ENCODE results near the gene MARCHF10.

Gene MARCHF10

GRCh38 chr17:62749926-62750325 lies 58.2 kb downstream of the MARCHF10 start:
- DNase-seq: no peak

DNA sequence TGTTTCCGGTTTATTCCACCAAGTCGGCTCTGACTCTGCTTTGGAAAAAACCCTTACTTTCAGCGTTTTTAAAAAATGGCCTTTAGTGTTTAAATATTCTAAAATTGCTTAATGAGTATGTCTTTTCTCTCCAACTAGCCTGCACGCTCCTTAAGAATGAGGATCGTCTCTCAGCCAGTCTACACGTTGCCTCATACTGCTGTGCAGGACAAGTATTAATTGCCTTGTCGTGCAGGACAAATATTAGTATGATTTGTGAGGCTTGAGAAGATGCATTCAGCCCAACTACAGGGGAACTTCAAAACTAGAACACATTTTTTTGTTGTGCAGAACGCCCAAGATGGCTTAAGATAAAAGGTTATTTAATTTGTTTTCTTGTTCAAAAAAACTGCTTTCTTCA lies 61.2 kb downstream of the MARCHF10 start:
- DNase-seq: no peak

- no peak for DNase-seq
Measured at GRCh38 chr17:62745806-62746205, 62.3 kb downstream of the MARCHF10 start.

GRCh38 chr17:62744259-62744658 lies 63.9 kb downstream of the MARCHF10 start:
- no peak for DNase-seq

GRCh38 chr17:62741290-62741689 lies 66.8 kb downstream of the MARCHF10 start:
- no peak for DNase-seq

DNA sequence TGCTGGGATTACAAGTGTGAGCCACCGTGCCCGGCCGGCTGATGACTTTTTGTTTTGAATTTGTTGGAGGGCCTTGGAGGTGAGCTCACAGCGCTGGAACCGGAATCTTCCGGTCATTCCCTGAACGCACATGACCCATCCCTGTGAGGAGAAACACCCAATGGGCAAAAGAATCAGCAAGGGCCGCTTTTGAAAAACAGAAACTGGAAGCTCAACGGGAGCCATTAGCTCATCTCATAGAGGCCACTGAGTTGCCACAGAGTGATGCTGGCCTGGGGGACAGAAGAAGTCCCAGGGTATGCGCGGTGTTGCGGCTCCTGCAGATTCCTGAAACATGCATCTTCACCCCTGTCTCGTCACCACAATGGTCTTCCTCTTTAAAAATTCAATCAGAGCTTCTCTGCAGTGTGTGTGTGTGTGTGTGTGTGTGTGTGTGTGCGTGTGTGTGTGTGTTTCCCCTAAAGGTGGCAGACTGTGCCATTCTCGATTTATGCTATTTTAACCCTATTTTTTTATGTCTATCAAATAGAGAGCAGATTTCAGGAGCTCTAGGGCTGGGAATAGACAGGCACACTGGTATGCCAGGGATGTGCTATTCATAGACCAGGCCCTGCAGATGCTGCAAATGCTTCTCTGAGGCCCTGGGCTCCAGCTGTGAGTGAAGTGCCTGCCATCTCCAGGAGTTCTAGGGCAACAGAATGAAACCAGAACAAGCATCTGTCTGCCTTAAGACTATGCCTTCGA lies 68.3 kb downstream of the MARCHF10 start:
- no peak for DNase-seq

GRCh38 chr17:62738281-62738680 lies 69.8 kb downstream of the MARCHF10 start:
- no peak for DNase-seq

DNA sequence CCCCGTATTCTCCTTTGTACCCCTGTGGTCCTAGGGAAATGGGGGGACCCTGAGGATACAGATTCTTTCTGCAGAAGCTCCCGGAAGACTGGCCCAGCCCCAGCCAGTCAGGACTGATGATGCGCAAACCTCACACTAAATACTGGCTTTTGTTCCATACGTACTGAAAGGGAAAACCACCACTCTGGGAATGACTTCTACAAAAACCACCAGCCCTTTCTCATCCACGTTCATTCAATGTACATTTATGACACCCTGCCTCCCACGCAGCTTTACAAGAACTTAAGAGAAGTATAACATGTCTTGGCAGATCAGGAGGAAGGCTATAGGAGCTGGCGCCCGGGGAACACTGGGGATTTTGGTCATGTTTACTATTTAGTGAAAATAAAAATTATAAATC lies 70.6 kb downstream of the MARCHF10 start:
- DNase-seq: no peak

- DNase-seq: no peak
Measured at GRCh38 chr17:62735044-62735651, 73.0 kb downstream of the MARCHF10 start.

DNA sequence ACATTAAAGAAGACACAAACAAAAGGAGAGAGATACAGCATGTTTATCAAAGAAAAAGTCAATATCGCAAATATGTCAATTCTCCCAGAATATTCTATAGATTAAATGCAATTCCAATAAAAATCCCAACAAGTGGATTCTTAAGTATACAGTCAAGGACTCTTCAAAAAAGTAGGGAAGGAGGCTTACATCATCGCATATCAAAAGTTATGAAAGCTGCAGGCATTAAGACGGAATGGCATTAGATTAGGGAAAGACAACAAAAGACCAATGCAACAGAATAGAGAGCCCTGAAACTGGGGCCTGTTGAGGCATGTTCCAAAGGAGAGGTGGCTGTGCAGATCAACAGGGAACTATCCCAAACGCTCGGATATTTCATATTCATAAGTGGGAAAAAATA lies 76.0 kb downstream of the MARCHF10 start:
- DNase-seq: no peak

DNA sequence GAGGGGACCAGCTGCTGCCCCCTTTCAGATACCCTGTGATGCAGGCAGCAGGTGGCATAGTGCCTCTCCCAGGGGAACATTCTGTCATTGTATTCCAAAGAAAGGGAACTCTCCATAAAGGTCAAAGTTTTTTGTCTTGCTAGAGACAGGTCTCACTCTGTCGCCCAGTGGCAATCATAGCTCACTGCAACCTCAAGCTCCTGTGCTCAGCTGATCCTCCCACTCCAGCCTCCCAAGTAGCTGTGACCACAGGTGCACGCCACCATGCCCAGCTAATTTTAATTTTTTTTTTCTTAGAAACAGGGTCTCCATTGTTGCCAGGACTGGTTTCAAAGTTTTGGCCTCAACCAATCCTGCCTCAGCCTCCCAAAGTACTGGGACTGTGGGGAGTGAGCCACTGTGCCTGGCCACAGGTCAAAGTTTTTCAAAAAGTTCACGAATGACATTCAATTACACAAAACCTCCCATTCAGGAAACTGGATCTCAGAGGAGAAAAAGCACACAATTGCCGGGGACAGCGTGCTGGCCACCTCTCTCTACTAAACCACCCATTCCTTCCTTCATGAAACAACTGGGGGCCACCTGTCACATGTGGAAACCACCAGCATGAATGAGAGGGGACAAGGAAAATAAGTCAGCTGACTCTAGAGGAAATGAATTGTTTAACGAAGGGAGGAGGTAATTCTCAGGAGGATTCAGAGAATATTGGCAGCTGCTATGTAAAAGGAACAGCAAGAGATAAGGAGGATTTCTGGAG lies 80.0 kb downstream of the MARCHF10 start:
- no peak for DNase-seq

DNA sequence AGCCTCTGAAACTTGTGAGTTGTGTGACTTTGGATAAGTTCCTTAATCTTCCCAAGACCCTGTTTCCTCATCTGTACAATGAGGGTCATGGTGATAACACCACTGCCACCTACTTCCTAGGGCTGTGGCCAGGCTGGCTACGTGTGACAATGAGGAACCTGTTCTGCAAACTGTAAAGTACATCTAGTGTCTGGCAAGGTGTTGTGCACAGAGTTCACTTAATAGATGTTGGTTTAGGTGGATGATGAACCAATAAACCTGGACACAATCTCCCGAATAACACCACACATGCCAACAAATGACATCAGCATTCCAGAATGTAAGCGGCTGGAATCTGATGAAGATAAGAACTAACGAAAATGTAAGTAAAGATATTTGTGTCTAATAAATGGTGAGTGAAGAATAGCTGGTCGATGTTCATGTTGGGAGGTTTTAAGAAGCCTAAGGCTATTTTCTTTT lies 82.3 kb downstream of the MARCHF10 start:
- DNase-seq: no peak

GRCh38 chr17:62724398-62725146 lies 83.5 kb downstream of the MARCHF10 start:
- DNase-seq: peak; percentile 44

DNA sequence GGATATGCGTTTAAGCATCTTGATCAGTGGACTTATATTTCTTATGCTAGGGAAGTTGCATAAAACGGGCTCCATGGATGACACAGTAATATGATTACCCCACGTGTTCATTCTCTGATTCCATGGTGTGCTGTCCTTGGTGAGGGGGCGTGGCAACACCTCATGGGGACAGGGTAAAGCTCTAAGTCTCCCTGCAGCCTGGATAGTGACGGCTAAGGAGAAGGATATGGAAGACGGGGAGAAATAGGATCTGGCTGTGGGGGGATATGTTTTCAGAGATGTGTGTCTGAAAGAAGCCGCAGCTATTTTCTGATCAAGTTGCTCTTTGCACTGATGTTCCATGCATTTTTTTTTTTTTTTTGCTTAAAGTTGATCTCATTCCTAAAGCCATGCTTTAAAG lies 84.3 kb downstream of the MARCHF10 start:
- no peak for DNase-seq

DNA sequence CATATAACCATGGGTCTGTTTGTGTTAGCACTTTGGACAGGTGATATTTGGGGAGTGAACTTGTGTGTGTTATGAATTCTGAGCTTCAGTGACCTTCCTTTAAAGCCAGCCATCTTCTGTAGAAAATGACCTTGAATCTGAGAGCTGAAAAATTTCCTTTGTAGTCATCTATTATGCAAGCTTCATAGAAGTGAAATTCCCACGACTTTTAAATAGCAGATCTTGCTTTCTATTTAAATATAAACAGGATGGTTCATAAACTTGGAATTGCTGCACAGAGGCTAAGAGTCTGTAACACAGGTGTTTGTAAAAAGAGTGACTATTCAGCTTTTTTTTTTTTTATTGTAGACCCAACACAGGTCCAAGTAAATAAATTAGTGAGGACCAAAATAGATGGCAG lies 85.5 kb downstream of the MARCHF10 start:
- no peak for DNase-seq

GRCh38 chr17:62720126-62720850 lies 87.8 kb downstream of the MARCHF10 start:
- no peak for DNase-seq

- no peak for DNase-seq
Measured at GRCh38 chr17:62719586-62719985, 88.5 kb downstream of the MARCHF10 start.

DNA sequence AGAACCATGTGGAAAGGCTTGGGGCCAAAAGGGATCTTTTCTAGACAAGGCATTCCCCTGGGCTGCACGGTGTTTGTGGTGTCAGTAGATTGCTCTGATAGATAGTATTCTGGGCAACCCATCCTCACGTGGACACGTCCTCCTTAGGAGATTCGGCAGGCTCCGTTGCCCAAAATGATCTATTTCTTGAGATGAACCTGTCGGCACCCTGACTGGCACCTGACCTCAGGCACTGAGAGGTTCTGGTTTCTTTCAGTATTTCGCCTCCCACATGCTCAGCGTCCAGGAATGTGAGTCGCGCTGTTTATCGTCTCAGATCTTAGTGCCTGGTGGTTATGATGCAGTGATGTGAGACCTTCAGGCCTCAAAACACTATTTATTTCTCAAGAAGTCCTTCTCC lies 89.7 kb downstream of the MARCHF10 start:
- DNase-seq: no peak

GRCh38 chr17:62717889-62718288 lies 90.2 kb downstream of the MARCHF10 start:
- no peak for DNase-seq

GRCh38 chr17:62717589-62717855 lies 90.6 kb downstream of the MARCHF10 start:
- DNase-seq: no peak

- no peak for DNase-seq
Measured at GRCh38 chr17:62716834-62717588, 91.1 kb downstream of the MARCHF10 start.

DNA sequence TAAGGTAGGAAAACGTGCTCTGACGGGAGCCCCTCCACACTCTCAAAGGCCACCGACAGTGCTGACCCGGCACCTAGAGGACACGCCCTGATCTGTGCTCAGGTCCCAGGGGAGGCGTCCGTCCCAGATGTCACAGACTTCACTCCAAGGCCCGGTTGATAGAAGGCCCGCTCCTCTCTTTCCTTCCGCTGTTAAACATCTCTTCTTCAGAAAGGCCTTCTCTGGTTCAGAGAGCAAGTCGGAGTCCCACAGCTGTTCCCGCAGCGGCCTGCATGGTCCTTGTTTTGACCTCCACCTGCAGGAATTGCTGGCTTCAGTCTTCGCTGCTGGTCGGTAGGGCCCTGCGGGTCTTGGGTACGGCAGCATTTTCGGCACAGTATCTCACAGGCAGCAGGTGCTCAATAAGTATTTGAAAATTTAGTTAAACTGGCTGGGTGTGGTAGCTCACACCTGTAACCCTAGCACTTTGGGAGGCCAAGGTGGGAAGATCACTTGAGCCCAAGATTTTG lies 92.2 kb downstream of the MARCHF10 start:
- DNase-seq: no peak

Data from activated CD4-positive, alpha-beta T cell treated with anti-CD3 and anti-CD28 coated beads for 1 hour (primary cell).